SK-N-MC (cell line): ENCODE results near the gene RHOBTB1.

ENCODE experiments used
- EZH2 ChIP-seq: fragments of 200-600 bp; sonication (generic); IDR thresholded peaks from one replicate; pipeline ENCODE4 v1.6.1; 2017; ENCODE audit warnings: antibody characterized with exemption
- FOXP2 ChIP-seq: optimal IDR thresholded peaks from 2 replicates; pipeline ENCODE3; 2011; ENCODE audit warnings: mild to moderate bottlenecking, moderate library complexity; ENCODE audit not compliant: insufficient read depth; ENCODE audit errors: extremely low read length, control extremely low read depth
- POLR2AphosphoS5 ChIP-seq: IDR thresholded peaks from 2 replicates; pipeline ENCODE4 v1.6.1; 2012; ENCODE audit warnings: mild to moderate bottlenecking, low read depth, low read length, borderline replicate concordance

GRCh38 chr10:60934215-60935175, 9.5 kb downstream of the RHOBTB1 start:
- TF ChIP-seq EZH2 (no peak), POLR2AphosphoS5 (no peak), FOXP2 (no peak)
